ENCODE results near the gene SHB. TPM values are rescaled to one million over a fixed set of nuclear protein-coding genes. Genes with fewer than 3 reads are reported as not detected.

Gene SHB
- total RNA-seq, 2 experiments from 2014 or later: 0.41 to 1.0 TPM

DNA sequence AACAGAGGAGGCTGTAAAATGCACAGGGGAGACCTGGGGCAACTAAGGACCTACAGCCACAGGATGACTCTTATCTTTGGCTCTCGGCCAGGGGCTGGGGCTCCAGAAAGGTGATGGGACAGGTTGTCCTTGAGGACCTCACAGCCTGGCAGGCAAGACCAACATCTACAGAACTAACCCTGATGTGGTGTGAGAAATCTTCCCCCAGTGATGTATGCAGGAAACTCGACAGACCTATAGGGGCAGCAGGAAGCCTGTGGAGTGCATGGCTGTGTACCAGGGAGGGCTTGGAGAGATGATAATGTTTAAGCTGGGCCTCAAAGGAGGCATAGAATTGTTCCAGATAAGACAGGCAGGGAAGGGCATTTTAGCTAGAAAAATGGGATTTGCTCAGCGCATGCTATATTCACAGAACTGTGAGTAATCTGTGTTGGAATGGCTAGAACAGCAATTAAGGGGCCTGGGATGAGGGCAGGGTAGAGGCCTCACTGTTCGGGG, 96.6 kb downstream of the SHB start:
- BruUV-seq (replicated peaks): no TSS peak
- CTCF ChIA-PET (ENCODE audit: unreplicated experiment): no interaction called here

DNA sequence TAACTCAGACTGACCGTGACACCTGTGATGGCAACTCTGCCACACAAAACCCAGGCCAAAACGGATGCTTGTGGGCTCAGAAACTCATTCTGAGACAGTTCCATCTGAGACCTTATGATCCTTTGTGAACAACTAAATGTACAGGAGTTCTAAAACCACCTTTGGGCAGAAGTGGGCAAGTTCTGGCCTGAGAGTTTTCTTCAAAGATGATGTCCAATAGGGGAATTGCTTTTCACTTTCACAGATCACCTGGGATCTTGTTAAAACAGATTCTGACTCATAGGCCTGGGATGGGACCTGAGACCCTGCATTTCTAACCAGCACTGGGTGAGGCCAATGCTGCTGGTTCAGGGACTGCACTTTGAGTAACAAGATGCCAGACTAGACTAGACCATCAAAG, 97.3 kb downstream of the SHB start:
- H3K36me3 ChIP-seq (ENCODE audit: insufficient read depth, low read length): no peaks in the 10 kb centered on the region
- CTCF ChIA-PET (ENCODE audit: unreplicated experiment): no interaction called here
- no peaks in the 10 kb centered on the region for H3K9me2 ChIP-seq (ENCODE audit: insufficient read depth, low read length)
- no peak overlapping the region for H3K4me2 ChIP-seq (ENCODE audit: low read length)
- DNase-seq (ENCODE audit: low spot score): no peak
- no peaks in the 10 kb centered on the region for H3K4me1 ChIP-seq (ENCODE audit: insufficient read depth, low read length, poor library complexity, severe bottlenecking)
- no peaks in the 10 kb centered on the region for H3K9me3 ChIP-seq (ENCODE audit: low read length)
- POLR2A ChIA-PET: no interaction called here
- H3K27ac ChIP-seq (ENCODE audit: low read depth, low read length, poor library complexity, severe bottlenecking): no peak overlapping the region
- no peak overlapping the region for H3K4me3 ChIP-seq (ENCODE audit: low read depth, low read length, poor library complexity, severe bottlenecking)
- BruUV-seq (replicated peaks): no TSS peak
- H3K79me2 ChIP-seq (ENCODE audit: insufficient read depth, low read depth, low read length): no peaks in the 10 kb centered on the region
- H4K20me1 ChIP-seq (ENCODE audit: insufficient read depth, low read length): no peaks in the 10 kb centered on the region
- no peak for TF ChIP-seq EZH2phosphoT487 (IDR thresholded peaks at IDR 0.05; ENCODE audit: borderline replicate concordance, low read depth, low read length)
- TF ChIP-seq, protein P1, sequence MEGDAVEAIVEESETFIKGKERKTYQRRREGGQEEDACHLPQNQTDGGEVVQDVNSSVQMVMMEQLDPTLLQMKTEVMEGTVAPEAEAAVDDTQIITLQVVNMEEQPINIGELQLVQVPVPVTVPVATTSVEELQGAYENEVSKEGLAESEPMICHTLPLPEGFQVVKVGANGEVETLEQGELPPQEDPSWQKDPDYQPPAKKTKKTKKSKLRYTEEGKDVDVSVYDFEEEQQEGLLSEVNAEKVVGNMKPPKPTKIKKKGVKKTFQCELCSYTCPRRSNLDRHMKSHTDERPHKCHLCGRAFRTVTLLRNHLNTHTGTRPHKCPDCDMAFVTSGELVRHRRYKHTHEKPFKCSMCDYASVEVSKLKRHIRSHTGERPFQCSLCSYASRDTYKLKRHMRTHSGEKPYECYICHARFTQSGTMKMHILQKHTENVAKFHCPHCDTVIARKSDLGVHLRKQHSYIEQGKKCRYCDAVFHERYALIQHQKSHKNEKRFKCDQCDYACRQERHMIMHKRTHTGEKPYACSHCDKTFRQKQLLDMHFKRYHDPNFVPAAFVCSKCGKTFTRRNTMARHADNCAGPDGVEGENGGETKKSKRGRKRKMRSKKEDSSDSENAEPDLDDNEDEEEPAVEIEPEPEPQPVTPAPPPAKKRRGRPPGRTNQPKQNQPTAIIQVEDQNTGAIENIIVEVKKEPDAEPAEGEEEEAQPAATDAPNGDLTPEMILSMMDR (conservative IDR thresholded peaks at IDR 0.05; ENCODE audit: low read length): no peak
- H2AFZ ChIP-seq (ENCODE audit: low read length): no peak overlapping the region
- intact Hi-C loops (cut with micrococcal nuclease; ENCODE audit: unreplicated experiment): no loop called here

More for the DNA sequence above, 96.6 kb downstream of the SHB start:
- Histone ChIP-seq H3K4me2 (ENCODE audit: low read length) (no peak overlapping the region), H3K9me2 (ENCODE audit: insufficient read depth, low read length) (no peaks in the 10 kb centered on the region), H3K79me2 (ENCODE audit: insufficient read depth, low read depth, low read length) (no peaks in the 10 kb centered on the region), H3K4me3 (ENCODE audit: low read depth, low read length, poor library complexity, severe bottlenecking) (no peak overlapping the region), H4K20me1 (ENCODE audit: insufficient read depth, low read length) (no peaks in the 10 kb centered on the region), H2AFZ (ENCODE audit: low read length) (no peak overlapping the region), H3K27ac (ENCODE audit: low read depth, low read length, poor library complexity, severe bottlenecking) (no peak overlapping the region), H3K36me3 (ENCODE audit: insufficient read depth, low read length) (no peaks in the 10 kb centered on the region), H3K9me3 (ENCODE audit: low read length) (no peaks in the 10 kb centered on the region), H3K4me1 (ENCODE audit: insufficient read depth, low read length, poor library complexity, severe bottlenecking) (no peaks in the 10 kb centered on the region)
- POLR2A ChIA-PET: no interaction called here
- no peak for DNase-seq (ENCODE audit: low spot score)
- TF ChIP-seq, protein P1 (conservative IDR thresholded peaks at IDR 0.05; ENCODE audit: low read length): no peak
- no peak for TF ChIP-seq EZH2phosphoT487 (IDR thresholded peaks at IDR 0.05; ENCODE audit: borderline replicate concordance, low read depth, low read length)
- intact Hi-C loops (cut with micrococcal nuclease; ENCODE audit: unreplicated experiment): no loop called here

DNA sequence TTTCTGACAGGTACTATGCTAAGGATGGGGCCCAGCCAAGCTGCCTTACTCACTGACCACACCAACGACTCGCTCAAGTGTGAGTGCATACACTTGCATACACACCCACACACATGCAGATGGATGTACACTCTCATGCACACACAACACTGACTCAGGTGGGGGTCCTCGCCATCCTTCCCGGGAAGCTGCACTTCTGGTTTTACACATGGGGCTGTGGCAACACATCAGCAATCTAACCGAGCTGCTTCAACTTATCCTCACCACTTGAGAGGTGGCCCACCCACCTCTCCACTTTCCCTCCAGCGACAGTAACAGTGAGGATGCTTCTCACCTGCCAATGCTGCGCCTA, 97.9 kb downstream of the SHB start:
- H3K4me1 ChIP-seq (ENCODE audit: insufficient read depth, low read length, poor library complexity, severe bottlenecking): no peaks in the 10 kb centered on the region
- BruUV-seq (replicated peaks): no TSS peak
- POLR2A ChIA-PET: no interaction called here
- no peaks in the 10 kb centered on the region for H3K79me2 ChIP-seq (ENCODE audit: insufficient read depth, low read depth, low read length)
- no peak overlapping the region for H3K4me3 ChIP-seq (ENCODE audit: low read depth, low read length, poor library complexity, severe bottlenecking)
- H3K4me2 ChIP-seq (ENCODE audit: low read length): no peak overlapping the region
- H3K36me3 ChIP-seq (ENCODE audit: insufficient read depth, low read length): no peaks in the 10 kb centered on the region
- CTCF ChIA-PET (ENCODE audit: unreplicated experiment): no interaction called here
- DNase-seq (ENCODE audit: low spot score): no peak
- no peaks in the 10 kb centered on the region for H3K9me3 ChIP-seq (ENCODE audit: low read length)
- intact Hi-C loops (cut with micrococcal nuclease; ENCODE audit: unreplicated experiment): no loop called here
- TF ChIP-seq, protein P1 (conservative IDR thresholded peaks at IDR 0.05; ENCODE audit: low read length): no peak
- no peak for TF ChIP-seq EZH2phosphoT487 (IDR thresholded peaks at IDR 0.05; ENCODE audit: borderline replicate concordance, low read depth, low read length)
- no peak overlapping the region for H3K27ac ChIP-seq (ENCODE audit: low read depth, low read length, poor library complexity, severe bottlenecking)
- no peaks in the 10 kb centered on the region for H3K9me2 ChIP-seq (ENCODE audit: insufficient read depth, low read length)
- no peaks in the 10 kb centered on the region for H4K20me1 ChIP-seq (ENCODE audit: insufficient read depth, low read length)
- no peak overlapping the region for H2AFZ ChIP-seq (ENCODE audit: low read length)
